Hepatocyte (in vitro differentiated cells): ENCODE measurements around the gene AXIN1. TPM values are rescaled to one million over a fixed set of nuclear protein-coding genes. Genes with fewer than 3 reads are reported as not detected.

Experiments
- DNase-seq: peaks from one replicate; pipeline ENCODE4 v3.0.0-alpha.2; 2016; ENCODE audit warnings: low spot score
- H2AFZ ChIP-seq: fragments of 200-600 bp; sonication (generic); 2 replicates; pipeline ENCODE4 v1.6.0; 2016; ENCODE audit warnings: antibody characterized with exemption, mild to moderate bottlenecking
- H3K27ac ChIP-seq: fragments of 200-600 bp; sonication (generic); 2 replicates; pipeline ENCODE4 v1.5.1; 2016; ENCODE audit warnings: mild to moderate bottlenecking
- H3K27me3 ChIP-seq: fragments of 200-600 bp; sonication (generic); 2 replicates; pipeline ENCODE4 v1.6.1; 2016
- H3K36me3 ChIP-seq: fragments of 200-600 bp; sonication (generic); replicated peaks from 2 replicates; pipeline ENCODE4 v1.5.1; 2016; ENCODE audit warnings: low read depth; ENCODE audit not compliant: insufficient read depth
- H3K4me1 ChIP-seq: fragments of 200-600 bp; sonication (generic); 2 replicates; pipeline ENCODE4 v1.5.1; 2016; ENCODE audit warnings: mild to moderate bottlenecking, moderate library complexity; ENCODE audit not compliant: insufficient read depth
- H3K4me2 ChIP-seq: fragments of 200-600 bp; sonication (generic); 2 replicates; pipeline ENCODE4 v1.6.0; 2016
- H3K4me3 ChIP-seq: fragments of 200-600 bp; sonication (generic); 2 replicates; pipeline ENCODE4 v1.5.1; 2016; ENCODE audit warnings: mild to moderate bottlenecking
- H3K79me2 ChIP-seq: fragments of 200-600 bp; sonication (generic); 2 replicates; pipeline ENCODE4 v1.6.0; 2017; ENCODE audit warnings: mild to moderate bottlenecking
- H3K9me2 ChIP-seq: fragments of 200-600 bp; sonication (generic); replicated peaks from 2 replicates; pipeline ENCODE4 v1.6.0; 2017; ENCODE audit warnings: mild to moderate bottlenecking; ENCODE audit not compliant: insufficient read depth
- H3K9me3 ChIP-seq: fragments of 200-600 bp; sonication (generic); 2 replicates; pipeline ENCODE4 v1.5.1; 2016; ENCODE audit warnings: low read depth, mild to moderate bottlenecking
- H4K20me1 ChIP-seq: fragments of 200-600 bp; sonication (generic); 2 replicates; pipeline ENCODE4 v1.6.0; 2016; ENCODE audit warnings: mild to moderate bottlenecking; ENCODE audit not compliant: insufficient read depth, poor library complexity, severe bottlenecking
- CTCF ChIP-seq: fragments of 200-600 bp; sonication (generic); IDR thresholded peaks from 2 replicates; pipeline ENCODE4 v1.5.1; 2016; ENCODE audit warnings: antibody characterized with exemption, mild to moderate bottlenecking; ENCODE audit not compliant: poor library complexity
- EZH2 ChIP-seq: fragments of 200-600 bp; sonication (generic); IDR thresholded peaks from 2 replicates; pipeline ENCODE4 v1.6.1; 2016; ENCODE audit warnings: antibody characterized with exemption, mild to moderate bottlenecking, borderline replicate concordance
- EZH2phosphoT487 ChIP-seq: fragments of 200-600 bp; sonication (generic); IDR thresholded peaks from one replicate; pipeline ENCODE4 v1.6.1; 2018; ENCODE audit warnings: antibody characterized with exemption, mild to moderate bottlenecking, low read depth, moderate library complexity; ENCODE audit not compliant: unreplicated experiment, severe bottlenecking
- WGBS: methylation state at CpG from one replicate; pipeline ENCODE4 v1.1.6; 2016; ENCODE audit warnings: low lambda C conversion rate; ENCODE audit errors: missing lambda C conversion rate; 5-methylcytosine and 5-hydroxymethylcytosine counted together
- polyA plus RNA-seq: library from polyadenylated mRNA; unstranded; fragments of >200 nt; fragmentation: Nextera tagmentation; extraction: Ambion mirVana; gene quantifications from 2 replicates; pipeline ENCODE4 v1.2.1, GENCODE V29; 2016
- total RNA-seq: library from RNA; depleted of rRNA; stranded (reverse); fragments of >200 nt; gene quantifications from 2 replicates; pipeline ENCODE4 v1.2.3, GENCODE V29; 2014

Gene AXIN1
- total and polyA plus RNA-seq, 2 experiments from 2014 or later = 16.1 to 27.2 TPM

GRCh38 chr16:316741-317464 is 35.6 kb downstream of the AXIN1 start:
- Histone ChIP-seq H3K4me3 (no peak overlapping the region), H4K20me1 (peaks cover 30% of the 10 kb centered on the region), H3K27ac (no peak overlapping the region), H3K27me3 (no peaks in the 10 kb centered on the region), H3K4me2 (no peak overlapping the region), H3K9me3 (no peaks in the 10 kb centered on the region), H3K36me3 (no peaks in the 10 kb centered on the region), H3K79me2 (peaks cover 78% of the 10 kb centered on the region), H2AFZ (no peak overlapping the region), H3K4me1 (no peaks in the 10 kb centered on the region), H3K9me2 (no peaks in the 10 kb centered on the region)
- 95% methylated on average over 19 of the region's 19 CpGs for WGBS
- TF ChIP-seq CTCF (no peak), EZH2phosphoT487 (no peak)
- no peak for DNase-seq

- Histone ChIP-seq H2AFZ (no peak overlapping the region), H4K20me1 (peaks cover 24% of the 10 kb centered on the region), H3K9me2 (no peaks in the 10 kb centered on the region), H3K4me1 (no peaks in the 10 kb centered on the region), H3K4me2 (no peak overlapping the region), H3K4me3 (no peak overlapping the region), H3K27me3 (no peaks in the 10 kb centered on the region), H3K36me3 (no peaks in the 10 kb centered on the region), H3K79me2 (peaks cover 58% of the 10 kb centered on the region), H3K27ac (no peak overlapping the region), H3K9me3 (no peaks in the 10 kb centered on the region)
- TF ChIP-seq EZH2phosphoT487 (no peak), EZH2 (no peak), CTCF (no peak)
- 87% methylated on average over 14 of the region's 14 CpGs for WGBS
- DNase-seq = no peak
These were observed 37.7 kb downstream of the AXIN1 start for GRCh38 chr16:314795-315299.

- WGBS = 98% methylated on average over 16 of the region's 16 CpGs
- Histone ChIP-seq H3K27ac (no peak overlapping the region), H4K20me1 (peaks cover 24% of the 10 kb centered on the region), H3K36me3 (no peaks in the 10 kb centered on the region), H3K9me2 (no peaks in the 10 kb centered on the region), H3K4me1 (no peaks in the 10 kb centered on the region), H3K27me3 (no peaks in the 10 kb centered on the region), H3K4me2 (no peak overlapping the region), H3K4me3 (no peak overlapping the region), H3K79me2 (peaks cover 53% of the 10 kb centered on the region), H2AFZ (no peak overlapping the region), H3K9me3 (no peaks in the 10 kb centered on the region)
- TF ChIP-seq EZH2 = no peak
- no peak for TF ChIP-seq EZH2phosphoT487
- TF ChIP-seq CTCF = no peak
- no peak for DNase-seq
These were observed 38.2 kb downstream of the AXIN1 start for GRCh38 chr16:314351-314750.
